DMS79 treated with DMSO at 0.1 percent for 48 hours (cell line): ENCODE data around the gene MANF.

ENCODE experiments used
- DNase-seq: peaks from one replicate; lab custom pipeline; 2025; lab: John Stamatoyannopoulos, UW

Gene MANF

GRCh38 chr3:51390246-51391074, 5.4 kb downstream of the MANF start:
- no peak for DNase-seq

- peak; percentile 65 for DNase-seq
Observed at GRCh38 chr3:51391075-51391565, 6.0 kb downstream of the MANF start, which contains the start of gene RBM15B. Gene RBM15B, plus strand, starts transcription at chr3:51391285. Its CDS starts 115 bp downstream, at chr3:51391400.

GRCh38 chr3:51391566-51392354, 6.7 kb downstream of the MANF start:
- no peak for DNase-seq

- DNase-seq, result no peak
Observed at GRCh38 chr3:51392355-51393133, 7.5 kb downstream of the MANF start.

- no peak for DNase-seq
Observed at GRCh38 chr3:51393134-51393495, 8.0 kb downstream of the MANF start.

GRCh38 chr3:51393564-51393963, 8.5 kb downstream of the MANF start:
- no peak for DNase-seq

- DNase-seq, result no peak
Observed at GRCh38 chr3:51394541-51394940, 9.4 kb downstream of the MANF start.

GRCh38 chr3:51395493-51396213, 10.6 kb downstream of the MANF start:
- no peak for DNase-seq

- DNase-seq, result no peak
Observed at GRCh38 chr3:51396401-51396800, 11.3 kb downstream of the MANF start.

- DNase-seq, result no peak
Observed at GRCh38 chr3:51397392-51397791, 12.3 kb downstream of the MANF start.

GRCh38 chr3:51398595-51399310, 13.7 kb downstream of the MANF start:
- DNase-seq, result no peak

- DNase-seq, result no peak
Observed at GRCh38 chr3:51400166-51400565, 15.1 kb downstream of the MANF start.

- no peak for DNase-seq
Observed at GRCh38 chr3:51401735-51402134, 16.6 kb downstream of the MANF start.

- no peak for DNase-seq
Observed at GRCh38 chr3:51403675-51404074, 18.6 kb downstream of the MANF start.

- no peak for DNase-seq
Observed at GRCh38 chr3:51408021-51408420, 22.9 kb downstream of the MANF start.

GRCh38 chr3:51408813-51409212, 23.7 kb downstream of the MANF start:
- no peak for DNase-seq

- DNase-seq, result no peak
Observed at GRCh38 chr3:51422211-51422610, 37.1 kb downstream of the MANF start.

- no peak for DNase-seq
Observed at GRCh38 chr3:51426921-51427320, 41.8 kb downstream of the MANF start.

GRCh38 chr3:51429138-51429537, 44.0 kb downstream of the MANF start:
- no peak for DNase-seq

- no peak for DNase-seq
Observed at GRCh38 chr3:51434110-51434509, 49.0 kb downstream of the MANF start.

- DNase-seq, result peak; percentile 2
Observed at GRCh38 chr3:51434746-51435327, 49.7 kb downstream of the MANF start.
